Measurements from ENCODE around the gene GOT2.
A peak's percentile ranks its signal among the peaks of the same experiment; 100 is the strongest.
"Not testable (repeated sequence)": the region's sequence is repeated elsewhere in the genome, so short reads cannot be mapped to it uniquely, and the experiment has no call there.

Gene GOT2

DNA sequence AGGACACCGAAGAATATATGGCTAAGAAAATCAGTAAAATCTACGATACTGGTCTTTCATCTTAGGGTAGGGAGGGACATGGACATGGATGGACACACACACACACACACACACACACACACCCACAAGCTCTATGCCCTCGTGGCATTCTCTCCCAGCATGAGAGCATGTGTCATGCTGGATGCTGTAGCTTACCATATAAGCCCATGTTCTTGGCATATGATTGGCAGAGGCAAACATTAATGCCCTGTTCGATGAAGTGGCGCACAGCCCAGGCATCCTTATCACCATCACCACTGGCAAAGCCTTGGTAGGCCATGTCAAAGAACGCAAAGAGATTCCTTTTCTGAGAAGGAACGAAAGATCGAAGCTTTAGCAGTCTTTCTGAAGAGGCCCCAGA, 17.6 kb downstream of the GOT2 start:
- DNase-seq, result no peak

DNA sequence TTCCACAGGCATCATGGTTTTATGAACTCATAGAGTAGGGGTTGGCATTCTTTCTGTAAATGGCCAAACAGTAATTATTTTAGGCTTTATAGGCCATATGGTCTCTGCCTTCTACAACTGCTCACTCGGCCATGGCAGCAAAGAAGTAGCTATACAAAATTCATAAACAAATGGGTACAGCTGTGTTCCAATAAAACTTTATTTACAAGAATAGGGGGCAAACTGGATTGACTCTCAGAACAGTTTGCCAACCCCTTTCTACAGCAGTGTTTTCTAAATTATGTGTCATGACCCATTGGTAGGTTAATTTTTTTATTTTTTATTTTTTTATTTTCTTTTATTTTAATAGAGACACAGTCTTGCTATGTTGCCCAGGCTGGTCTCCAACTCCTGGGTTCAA, 20.4 kb downstream of the GOT2 start:
- no peak for DNase-seq

DNA sequence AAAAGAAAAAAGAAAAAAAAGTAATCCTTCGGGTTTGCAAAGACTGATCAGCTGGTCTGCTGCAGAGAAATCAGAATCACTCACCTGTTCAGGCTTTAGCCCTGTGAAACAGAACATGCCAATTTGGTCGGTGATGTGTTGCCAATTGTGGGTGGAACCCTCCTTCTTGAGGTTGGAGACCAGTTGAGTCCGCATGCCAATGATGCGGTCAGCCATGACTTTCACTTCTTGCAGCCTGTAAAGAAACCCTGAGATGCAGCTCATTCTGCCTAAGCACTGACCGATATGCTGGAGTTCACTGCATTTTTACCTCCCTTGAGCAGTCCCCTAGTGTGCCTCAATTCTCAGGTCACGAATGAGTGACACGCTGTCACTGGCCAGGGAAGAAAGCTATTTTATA, 24.8 kb downstream of the GOT2 start:
- no peak for DNase-seq

DNA sequence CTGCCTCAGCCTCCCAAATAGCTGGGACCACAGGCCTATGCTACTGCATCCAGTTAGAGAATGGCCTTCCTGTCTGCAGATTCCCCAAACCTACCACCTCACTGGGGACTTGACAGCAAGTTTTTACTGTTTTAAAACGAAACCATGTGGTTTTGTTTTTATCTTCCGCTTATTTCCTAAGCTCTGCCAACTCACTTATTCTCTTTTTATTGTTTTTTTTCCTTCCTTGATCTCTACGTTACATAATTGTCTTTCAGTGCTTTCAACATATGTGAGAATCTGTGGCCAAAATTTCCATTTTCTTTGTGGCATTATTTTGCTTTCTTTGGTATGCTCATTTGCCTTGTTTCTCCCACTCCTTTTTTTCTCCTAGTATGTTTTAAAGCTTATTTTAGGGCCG, 35.0 kb downstream of the GOT2 start:
- no peak for DNase-seq

DNA sequence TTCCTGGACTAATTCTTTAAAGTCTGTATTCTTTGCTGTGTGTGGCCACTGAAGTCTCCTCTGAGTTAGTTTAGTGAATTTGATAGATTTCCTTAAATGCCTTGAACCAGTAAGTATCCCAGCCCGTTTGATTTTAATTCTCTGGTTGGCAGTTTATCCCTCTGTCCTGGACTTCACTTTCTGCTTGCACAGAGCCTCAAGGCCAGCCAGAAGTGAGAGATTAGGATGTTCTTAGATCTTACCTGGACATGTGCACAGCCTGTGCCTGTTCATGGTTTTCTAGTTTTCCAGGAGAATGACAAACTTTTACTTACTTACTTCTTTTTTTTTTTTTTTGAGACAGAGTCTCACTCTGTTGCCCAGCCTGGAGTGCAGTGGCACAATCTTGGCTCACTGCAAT, 38.7 kb downstream of the GOT2 start:
- DNase-seq, result no peak

DNA sequence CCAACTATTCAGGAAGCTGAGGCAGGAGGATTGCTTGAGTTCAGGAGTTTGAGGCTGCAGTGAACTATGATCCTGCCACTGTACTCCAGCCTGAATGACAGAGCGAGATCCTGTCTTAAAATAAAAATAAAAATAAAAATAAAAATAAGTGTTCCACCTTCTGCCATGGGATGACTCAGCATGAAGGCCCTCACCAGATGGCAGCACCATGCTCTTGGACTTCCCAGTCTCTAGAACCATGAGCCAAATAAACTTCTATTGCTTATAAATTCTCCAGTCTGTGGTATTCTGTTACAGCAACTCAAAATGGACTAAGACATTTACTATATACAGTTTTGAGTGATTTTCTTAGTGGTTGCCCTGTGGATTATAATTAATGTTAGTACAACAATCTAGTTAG, 41.7 kb downstream of the GOT2 start:
- DNase-seq, result no peak

DNA sequence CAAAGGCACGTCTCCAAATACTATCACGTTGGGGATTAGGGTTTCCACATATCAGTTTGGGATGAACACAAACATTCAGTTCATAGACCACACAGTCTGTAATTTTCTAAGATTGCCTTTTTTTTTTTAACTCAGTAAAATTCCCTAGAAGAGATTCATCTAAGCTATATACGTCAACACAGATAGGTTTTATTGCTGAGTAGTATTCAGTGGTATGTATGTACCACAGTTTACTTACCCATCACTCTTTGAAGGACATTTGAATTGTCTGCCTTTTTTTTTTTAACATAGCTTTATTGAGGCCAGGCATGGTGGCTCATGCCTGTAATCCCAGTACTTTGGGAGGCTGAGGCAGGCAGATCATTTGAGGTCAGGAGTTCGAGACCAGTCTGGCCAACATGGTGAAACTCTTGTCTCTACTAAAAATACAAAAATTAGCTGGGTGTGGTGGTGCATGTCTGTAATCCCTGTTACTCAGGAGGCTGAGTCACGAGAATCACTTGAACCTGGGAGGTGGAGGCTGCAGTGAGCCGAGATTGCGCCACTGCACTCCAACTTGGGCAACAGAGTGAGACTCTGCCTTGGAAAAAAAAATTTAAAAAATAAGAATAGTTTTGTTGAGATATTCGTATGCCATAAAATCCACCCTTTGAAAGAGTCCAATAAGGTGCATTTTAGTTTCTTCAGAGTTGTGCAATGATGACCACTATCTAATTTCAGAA, 47.0 kb downstream of the GOT2 start:
- DNase-seq, result not testable (repeated sequence)

DNA sequence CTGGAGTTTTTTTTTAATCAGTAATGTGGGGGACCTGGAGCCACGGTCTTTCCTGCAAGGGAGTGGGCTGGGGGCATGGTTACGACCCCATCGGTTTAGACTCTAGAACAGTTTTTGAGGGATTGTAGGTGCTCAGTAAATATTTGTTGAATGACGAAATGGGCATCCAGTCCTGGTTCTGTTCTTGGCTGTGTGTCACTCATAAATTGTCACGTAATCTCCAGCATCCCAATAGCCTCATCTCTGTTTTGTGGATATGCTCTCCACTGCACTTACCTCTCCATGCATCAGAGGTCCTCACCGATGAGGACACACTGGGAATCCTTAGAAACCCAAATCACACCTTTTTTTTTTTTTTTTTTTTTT, 49.0 kb downstream of the GOT2 start:
- no peak for DNase-seq

DNA sequence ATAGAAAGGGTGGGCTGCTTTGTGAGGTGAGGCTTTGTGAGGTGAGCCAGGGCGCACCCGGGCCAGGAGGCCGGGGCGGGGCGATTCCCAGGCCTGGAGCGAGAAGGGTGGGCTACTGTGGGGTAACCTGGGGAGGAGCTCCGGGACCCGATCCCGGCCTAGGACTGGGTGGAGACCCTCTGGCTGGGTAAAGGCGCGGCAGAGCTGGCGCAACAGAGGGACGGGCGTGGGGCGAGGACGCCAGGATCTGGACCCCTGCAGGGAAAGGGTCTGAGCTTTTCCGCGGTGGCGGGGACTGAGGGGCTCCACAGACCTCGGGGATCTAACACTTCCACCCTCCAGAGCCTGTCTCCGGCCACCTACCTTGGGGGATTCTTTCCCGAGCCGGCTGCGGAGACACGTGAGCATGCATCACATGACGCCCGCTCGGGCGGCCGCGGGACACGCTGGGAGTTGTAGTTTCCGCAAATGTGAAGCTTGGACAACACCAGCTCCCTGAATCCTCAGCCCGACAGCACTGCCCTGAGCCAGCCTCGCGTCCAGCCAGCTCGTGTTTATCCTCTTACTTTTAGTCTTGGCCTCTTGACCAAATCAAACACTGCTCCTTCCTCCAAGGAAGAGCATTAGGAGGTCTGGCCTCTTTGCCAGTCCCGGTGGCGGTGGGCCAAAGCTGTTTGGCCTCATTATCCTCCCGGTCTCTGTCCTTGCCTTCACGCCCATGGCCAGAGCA, 49.6 kb downstream of the GOT2 start, which contains the start of gene SLC38A7:
Gene SLC38A7, minus strand, starts transcription at position 417 of the 730 bp plus-strand sequence. CDS start 4,644 bp downstream, outside the sequence.
- peak; percentile 76 for DNase-seq

DNA sequence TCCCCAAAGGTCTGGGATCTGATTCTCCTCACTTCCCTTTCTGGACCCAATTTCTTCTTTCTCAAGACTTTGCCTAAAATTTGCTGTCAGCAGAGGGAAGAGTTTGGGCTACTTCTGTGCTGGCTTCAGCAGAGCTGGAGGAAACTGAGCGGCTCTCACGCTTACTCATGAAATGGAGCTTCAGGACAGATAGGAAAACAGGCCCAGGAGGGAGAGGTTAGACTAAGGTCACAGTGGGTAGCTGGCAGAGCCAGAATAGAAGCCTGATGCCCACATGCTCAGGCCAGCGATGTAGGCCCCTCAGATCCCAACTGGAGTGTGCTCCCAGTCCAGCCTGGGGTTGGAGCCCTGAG, 50.1 kb downstream of the GOT2 start:
- no peak for DNase-seq

DNA sequence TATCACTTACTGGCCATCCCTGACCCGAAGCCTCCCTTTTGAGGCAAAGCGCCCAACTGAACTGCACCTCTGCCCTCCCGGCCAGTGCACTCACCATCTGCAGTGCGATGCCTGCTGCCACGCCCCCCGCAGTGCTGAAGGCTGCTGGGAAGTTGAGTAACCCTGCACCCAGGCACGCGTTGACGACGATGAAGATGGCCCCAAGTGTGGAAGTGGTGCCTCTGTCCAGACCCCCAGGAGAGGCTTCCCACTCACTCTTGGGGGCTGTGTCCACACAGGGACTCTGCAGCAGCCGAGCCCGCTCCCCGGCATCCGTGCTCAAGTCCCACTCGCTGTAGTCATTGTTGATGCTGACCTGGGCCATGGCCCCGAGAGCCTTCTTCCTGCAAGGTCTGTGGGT, 54.4 kb downstream of the GOT2 start:
- DNase-seq, result no peak

DNA sequence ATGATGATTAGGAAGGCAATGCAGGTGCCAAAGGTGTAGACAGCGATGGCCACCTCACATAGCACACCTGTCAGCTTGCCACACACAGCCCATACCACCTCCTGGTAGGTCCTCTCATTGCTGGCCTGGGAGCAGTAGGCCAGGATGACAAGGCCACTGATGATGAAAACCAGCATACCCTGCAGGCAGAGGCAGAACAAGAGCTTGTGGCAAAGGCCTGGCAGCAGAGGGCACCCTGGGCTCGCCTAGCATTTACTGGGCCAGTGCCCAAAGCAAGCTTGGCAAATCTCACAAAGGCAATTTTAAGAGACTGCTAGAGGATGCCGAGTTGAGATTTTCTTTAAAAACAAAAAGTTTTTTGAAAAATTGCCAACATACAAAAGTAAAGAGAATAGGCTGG, 55.4 kb downstream of the GOT2 start:
- no peak for DNase-seq

DNA sequence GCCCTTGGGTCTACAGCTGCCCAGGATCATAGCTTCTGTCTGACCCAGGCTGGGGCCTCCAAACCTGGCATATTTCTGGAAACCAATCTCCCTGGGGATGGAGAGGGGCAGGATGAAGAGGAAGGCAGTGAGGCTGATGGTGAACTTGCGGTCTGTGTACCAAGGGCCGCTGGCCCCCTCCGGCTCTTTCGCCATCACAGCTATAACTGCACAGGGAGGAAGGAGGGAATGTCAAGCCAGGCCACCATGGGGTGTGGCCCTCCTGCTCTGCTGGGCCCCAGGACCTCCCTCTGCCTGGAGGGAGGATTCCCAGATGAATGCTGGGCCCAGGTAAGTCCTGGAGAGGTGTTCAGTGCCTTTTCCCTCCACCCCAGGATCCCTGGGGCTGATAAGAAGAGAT, 55.8 kb downstream of the GOT2 start:
- DNase-seq, result no peak

DNA sequence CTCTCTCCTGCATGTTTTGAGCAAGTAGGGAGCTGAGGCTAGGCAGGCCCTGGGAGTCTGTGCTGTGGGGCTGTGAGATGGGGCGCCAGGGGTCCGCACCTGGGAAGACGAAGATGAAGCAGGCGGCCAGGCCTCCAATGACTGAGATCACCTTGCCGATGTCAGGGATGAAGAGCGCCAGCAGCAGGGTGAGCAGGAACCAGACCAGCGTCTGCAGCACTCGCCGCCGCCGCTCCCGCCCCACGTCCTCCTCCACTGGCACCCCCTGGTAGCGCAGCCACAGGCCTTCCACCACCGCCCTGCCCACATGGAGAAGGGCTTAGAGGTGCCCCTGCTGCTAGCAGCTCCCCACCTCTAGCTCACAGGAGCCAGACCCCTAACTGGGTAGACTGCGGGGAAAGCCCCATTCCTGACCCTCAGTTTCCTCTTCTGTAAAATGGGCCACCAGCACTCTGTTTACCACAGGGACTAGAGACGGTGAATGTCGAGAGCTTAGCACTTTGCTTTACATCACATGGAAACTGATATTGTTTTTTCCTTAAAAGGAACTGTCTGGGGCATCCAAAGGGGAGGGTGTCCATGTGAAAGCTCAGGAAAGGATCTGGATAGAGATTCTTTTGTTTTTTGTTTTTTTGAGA, 63.1 kb downstream of the GOT2 start:
- DNase-seq, result no peak

DNA sequence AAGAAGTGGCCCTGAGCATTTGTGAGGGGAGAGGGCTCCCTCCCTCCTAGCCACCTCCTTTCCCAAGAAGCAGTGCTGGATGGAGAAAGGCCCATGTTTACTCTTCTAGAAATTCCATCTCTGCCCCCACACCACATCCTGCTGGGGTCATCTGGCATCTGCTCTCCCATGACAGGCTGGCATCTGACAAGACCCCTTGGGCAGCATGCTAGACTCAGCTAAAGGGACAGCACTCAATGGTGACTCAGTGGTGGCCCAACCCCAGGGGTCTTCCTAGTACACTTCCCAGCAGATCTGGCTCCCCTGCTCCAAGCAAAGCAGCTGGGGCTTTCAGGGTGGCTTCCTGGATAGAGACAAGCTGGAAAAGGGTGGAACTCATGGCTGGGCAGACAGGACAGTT, 63.9 kb downstream of the GOT2 start:
- no peak for DNase-seq

DNA sequence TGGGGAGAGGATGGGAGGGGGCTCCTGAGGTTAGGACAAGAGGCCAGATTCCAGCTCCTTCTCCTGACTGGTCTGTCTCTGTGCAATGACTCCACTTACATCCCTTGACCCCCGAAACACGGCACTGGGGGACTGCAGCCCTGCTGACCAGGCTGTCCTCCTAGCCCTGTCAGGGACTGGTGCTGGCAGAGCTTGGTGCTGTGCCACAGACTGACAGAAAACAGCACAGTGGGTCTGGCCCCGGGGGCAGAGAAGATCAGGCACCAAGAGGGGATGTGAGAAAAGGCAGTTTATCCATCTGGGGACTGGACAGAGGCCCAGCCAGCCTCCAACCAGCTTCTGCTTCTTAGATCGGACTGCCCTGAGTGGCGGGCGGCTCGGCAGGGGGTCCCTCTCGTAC, 68.9 kb downstream of the GOT2 start:
- no peak for DNase-seq

DNA sequence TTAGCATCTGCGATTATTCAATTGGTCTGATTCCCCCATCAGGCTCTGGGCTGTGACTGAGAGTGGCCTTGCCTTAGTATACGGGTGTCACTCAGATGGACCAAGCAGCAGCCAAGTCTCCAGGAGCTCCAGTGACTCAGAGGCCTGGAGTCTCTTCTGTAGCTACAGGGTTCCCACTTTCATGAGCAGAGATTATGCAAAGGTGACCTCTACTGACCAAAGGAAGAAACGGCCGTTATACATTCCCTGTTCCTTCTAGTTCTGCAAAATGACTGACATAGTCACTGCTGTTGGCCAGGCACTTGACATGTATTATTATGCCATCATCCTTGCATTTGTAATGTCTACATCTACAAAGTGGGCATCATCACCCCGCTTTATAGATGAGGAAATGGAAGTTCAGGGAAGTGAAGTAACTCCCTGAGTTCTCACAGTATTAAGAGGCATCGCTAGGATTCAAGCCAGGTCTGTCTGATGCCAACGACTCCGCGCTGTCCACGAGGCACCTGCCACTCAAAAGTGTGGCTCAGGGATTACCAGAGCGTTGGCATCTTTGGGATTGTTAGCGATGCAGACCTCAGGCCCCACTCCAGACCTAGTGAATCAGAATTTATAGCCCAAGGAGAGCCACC, 72.8 kb downstream of the GOT2 start:
- DNase-seq, result no peak

DNA sequence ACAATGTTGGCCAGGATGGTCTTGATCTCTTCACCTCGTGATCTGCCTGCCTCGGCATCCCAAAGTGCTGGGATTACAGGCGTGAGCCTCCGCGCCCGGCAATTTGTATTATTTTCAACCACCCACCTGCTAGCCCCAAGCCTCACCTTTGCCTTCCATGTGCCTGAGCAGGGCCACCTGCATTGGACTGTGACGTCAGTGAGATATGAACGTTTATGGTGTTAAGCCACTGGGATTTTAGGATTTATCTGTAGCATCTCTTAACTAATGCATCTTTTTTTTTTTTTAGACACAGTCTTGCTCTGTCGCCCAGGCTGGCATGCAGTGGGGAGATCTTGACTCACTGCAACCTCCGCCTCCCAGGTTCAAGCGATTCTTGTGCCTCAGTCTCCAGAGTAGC, 74.2 kb downstream of the GOT2 start:
- not testable (repeated sequence) for DNase-seq

DNA sequence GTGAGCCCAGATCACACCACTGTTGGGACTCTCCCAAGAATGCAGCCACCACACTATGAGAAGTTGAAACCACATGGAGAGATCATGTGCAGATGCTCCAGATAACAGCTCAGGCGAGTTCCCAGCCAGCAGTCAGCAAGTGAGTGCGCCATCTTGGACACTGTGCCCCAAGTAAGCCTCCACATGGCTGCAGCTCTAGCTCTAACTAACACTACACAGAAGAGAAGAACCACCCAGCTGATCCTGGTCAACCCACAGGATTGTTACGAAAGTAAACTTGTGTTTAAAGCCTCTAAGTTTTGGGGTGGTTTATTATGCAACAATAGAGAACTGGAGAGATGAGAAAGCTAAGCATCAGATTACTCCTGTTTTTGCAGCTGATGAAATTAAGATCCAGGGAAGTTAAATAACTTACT, 75.3 kb downstream of the GOT2 start:
- no peak for DNase-seq

Data from activated naive CD4-positive, alpha-beta T cell treated with anti-CD3 and anti-CD28 coated beads, Interleukin-2, amount 50 U/mL, for 16 hours (primary cell).